C4-2B (cell line): ENCODE data around the gene NRXN3.

ENCODE experiments used
- ZFX ChIP-seq: fragments of 450-650 bp; IDR thresholded peaks from 2 replicates; pipeline ENCODE4 v1.6.1; 2017
- TF ChIP-seq, protein P1 (sequence below): fragments of 450-650 bp; conservative IDR thresholded peaks from 2 replicates; pipeline ENCODE4 v1.5.1; 2017; ENCODE audit warnings: mild to moderate bottlenecking

DNA sequence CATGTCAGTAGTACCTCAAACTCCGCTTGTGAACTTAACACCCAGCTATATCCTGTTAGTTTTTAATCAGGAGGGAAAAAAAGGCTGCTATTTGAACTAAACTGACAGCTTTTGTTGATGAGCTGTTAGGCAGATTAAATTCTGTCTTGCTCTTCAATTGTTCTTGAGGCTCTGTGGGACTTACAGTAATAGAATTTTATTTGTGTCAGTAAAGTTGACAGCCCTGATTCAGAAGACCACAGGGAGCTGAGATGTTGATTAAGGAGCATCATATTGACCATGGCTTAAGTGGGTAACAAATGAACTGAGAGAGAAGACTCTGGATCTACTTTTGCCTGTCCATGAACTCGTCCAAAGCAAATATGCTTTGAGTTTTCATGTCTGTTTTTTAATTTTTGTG, 1418.2 kb downstream of the NRXN3 start:
- TF ChIP-seq, protein P1, sequence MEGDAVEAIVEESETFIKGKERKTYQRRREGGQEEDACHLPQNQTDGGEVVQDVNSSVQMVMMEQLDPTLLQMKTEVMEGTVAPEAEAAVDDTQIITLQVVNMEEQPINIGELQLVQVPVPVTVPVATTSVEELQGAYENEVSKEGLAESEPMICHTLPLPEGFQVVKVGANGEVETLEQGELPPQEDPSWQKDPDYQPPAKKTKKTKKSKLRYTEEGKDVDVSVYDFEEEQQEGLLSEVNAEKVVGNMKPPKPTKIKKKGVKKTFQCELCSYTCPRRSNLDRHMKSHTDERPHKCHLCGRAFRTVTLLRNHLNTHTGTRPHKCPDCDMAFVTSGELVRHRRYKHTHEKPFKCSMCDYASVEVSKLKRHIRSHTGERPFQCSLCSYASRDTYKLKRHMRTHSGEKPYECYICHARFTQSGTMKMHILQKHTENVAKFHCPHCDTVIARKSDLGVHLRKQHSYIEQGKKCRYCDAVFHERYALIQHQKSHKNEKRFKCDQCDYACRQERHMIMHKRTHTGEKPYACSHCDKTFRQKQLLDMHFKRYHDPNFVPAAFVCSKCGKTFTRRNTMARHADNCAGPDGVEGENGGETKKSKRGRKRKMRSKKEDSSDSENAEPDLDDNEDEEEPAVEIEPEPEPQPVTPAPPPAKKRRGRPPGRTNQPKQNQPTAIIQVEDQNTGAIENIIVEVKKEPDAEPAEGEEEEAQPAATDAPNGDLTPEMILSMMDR: no peak
- no peak for TF ChIP-seq ZFX
